K562 treated with DMSO at 1 percent for 12 hours (cell line): ENCODE data around the gene IFNL1. TPM values are rescaled to one million over a fixed set of nuclear protein-coding genes. Genes with fewer than 3 reads are reported as not detected.

Source experiments
- total RNA-seq: library from RNA; unstranded; fragments of 300-600 nt; gene quantifications from 2 replicates; pipeline ENCODE4 v1.2.3, GENCODE V29; 2022; ENCODE audit not compliant: insufficient read depth

Gene IFNL1
- not detected in 2 replicates for total RNA-seq

GRCh38 chr19:39296055-39296645 is at the start of gene IFNL1:
TSS of gene IFNL1 (plus strand) at chr19:39296407. CDS start at chr19:39296422, 15 bp downstream.

GRCh38 chr19:39248806-39249205 is 47.4 kb upstream of the IFNL1 start, which contains the start of gene IFNL4:
TSS of gene IFNL4 (minus strand) at chr19:39248856.

DNA sequence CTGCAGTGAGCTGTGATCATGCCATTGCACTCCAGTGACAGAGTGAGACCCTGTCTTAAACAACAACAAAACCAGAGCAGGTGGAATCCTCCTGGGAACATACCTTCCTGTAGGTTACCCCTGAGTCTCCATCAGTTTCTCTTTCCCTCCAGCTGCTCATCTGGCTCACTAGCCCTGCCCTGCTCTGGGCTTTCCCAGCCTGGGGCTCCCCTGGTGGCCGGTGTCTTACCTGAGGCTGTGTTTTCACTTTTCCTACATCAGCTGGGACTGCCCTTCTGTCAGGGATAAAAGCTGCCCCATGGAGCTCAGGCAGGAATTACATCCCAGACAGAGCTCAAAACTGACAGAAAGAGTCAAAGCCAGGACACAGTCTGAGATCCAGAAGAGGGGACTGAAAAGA is 28.1 kb upstream of the IFNL1 start, which contains the start of gene IFNL2:
Gene IFNL2, plus strand, starts transcription at position 312 of the 400 bp plus-strand sequence. CDS start 173 bp downstream, outside the sequence.

DNA sequence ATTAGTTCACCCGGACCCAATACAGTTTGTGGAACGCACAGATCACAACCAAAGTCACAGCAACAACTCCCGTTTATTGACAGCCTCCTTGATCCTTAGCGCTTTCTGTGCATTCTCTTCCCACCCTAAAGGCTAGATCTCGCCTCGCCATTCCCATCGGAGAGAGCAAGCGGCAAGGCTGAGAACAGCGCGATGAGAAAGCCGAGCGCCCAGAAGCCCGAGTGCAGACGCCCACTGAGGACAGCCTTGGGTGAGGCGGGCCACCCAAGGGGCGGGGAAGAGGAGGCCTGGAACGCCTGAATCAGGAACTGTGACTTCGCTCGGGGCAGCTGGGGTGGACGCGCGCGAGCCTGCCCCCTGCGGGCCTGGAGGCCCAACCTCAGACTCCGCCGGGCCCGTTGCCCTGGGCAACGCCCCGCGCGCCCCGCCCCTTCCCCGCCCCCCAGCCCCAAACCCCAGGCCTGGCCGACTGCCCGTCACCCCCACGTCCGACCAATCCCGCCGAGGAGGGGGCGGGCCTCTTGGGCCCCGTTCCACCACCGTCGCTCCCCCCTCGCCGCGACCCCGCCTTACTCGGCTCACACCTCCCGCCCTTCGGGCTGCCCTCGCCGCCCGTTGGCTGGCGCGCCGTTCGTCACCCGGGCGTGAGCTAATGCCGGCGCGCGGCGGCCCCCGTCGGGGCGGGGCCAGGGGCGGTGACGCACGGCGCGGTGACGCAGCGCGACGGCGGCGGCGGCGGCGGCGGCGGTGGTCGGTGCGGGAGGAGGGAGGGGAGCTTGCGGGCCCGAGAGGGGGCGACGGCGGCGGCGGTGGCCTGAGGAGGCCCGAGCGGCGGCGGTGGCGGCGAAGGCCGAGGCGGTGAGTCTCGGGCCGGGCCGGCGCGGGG is 45.8 kb downstream of the IFNL1 start, which contains the start of gene SAMD4B:
Gene SAMD4B, plus strand, starts transcription at position 703 of the 886 bp plus-strand sequence. CDS start 14,473 bp downstream, outside the sequence.

Other genes with a start within 250 kb of the IFNL1 start
- gene ACP7, start 212.0 kb upstream of the IFNL1 start, total RNA-seq = not detected in 2 replicates
- 23.3 and 38.4 TPM in 2 replicates for gene PAK4, start 170.6 kb upstream of the IFNL1 start, total RNA-seq
- gene NCCRP1, start 99.4 kb upstream of the IFNL1 start, total RNA-seq = not detected in 2 replicates
- not detected in 2 replicates for gene SYCN, start 92.1 kb upstream of the IFNL1 start, total RNA-seq
- not detected in 2 replicates for gene IFNL3, start 51.4 kb upstream of the IFNL1 start, total RNA-seq
- not detected in 2 replicates for gene IFNL4, start 47.6 kb upstream of the IFNL1 start, total RNA-seq
- not detected in 2 replicates for gene IFNL2, start 28.0 kb upstream of the IFNL1 start, total RNA-seq
- 6.5 and 7.8 TPM in 2 replicates for gene LRFN1, start 24.5 kb downstream of the IFNL1 start, total RNA-seq
- gene GMFG, start 39.6 kb downstream of the IFNL1 start, total RNA-seq = 80.2 and 106 TPM in 2 replicates
- gene SAMD4B, start 46.0 kb downstream of the IFNL1 start, total RNA-seq = 65.8 and 145 TPM in 2 replicates
- 36.9 and 49.1 TPM in 2 replicates for gene PAF1, start 94.7 kb downstream of the IFNL1 start, total RNA-seq
- 19.4 and 29.2 TPM in 2 replicates for gene MED29, start 95.0 kb downstream of the IFNL1 start, total RNA-seq
- 14.9 and 25.6 TPM in 2 replicates for gene ZFP36, start 110.4 kb downstream of the IFNL1 start, total RNA-seq
- 3.2 and 10.9 TPM in 2 replicates for gene PLEKHG2, start 116.3 kb downstream of the IFNL1 start, total RNA-seq
- 8,803 and 14,511 TPM in 2 replicates for gene RPS16, start 139.5 kb downstream of the IFNL1 start, total RNA-seq
- gene SUPT5H, start 149.2 kb downstream of the IFNL1 start, total RNA-seq = 87.3 and 120 TPM in 2 replicates
- 103 and 120 TPM in 2 replicates for gene TIMM50, start 184.4 kb downstream of the IFNL1 start, total RNA-seq
- 0.70 and 2.0 TPM in 2 replicates for gene DLL3, start 202.5 kb downstream of the IFNL1 start, total RNA-seq
- gene SELENOV, start 218.7 kb downstream of the IFNL1 start, total RNA-seq = not detected in 2 replicates
- 4.9 and 9.6 TPM in 2 replicates for gene EID2B, start 236.4 kb downstream of the IFNL1 start, total RNA-seq
- 19.1 and 23.0 TPM in 2 replicates for gene EID2, start 243.8 kb downstream of the IFNL1 start, total RNA-seq